ENCODE results near the gene FUT4.
A peak's percentile ranks its signal among the peaks of the same experiment; 100 is the strongest.
"Not testable (repeated sequence)": the region's sequence is repeated elsewhere in the genome, so short reads cannot be mapped to it uniquely, and the experiment has no call there.

FUT4 gene

GRCh38 chr11:94543695-94544645, at the start of gene FUT4:
Gene FUT4, plus strand, starts transcription at chr11:94543921. Its CDS starts 213 bp downstream, at chr11:94544134.
- CTCF ChIA-PET, result interaction anchor here (0.9 to 1.6 kb wide), 3 partner anchors 11 to 53 kb away, joined by 3 to 4 read pairs (median 3); no protein-coding TSS in a partner anchor

DNA sequence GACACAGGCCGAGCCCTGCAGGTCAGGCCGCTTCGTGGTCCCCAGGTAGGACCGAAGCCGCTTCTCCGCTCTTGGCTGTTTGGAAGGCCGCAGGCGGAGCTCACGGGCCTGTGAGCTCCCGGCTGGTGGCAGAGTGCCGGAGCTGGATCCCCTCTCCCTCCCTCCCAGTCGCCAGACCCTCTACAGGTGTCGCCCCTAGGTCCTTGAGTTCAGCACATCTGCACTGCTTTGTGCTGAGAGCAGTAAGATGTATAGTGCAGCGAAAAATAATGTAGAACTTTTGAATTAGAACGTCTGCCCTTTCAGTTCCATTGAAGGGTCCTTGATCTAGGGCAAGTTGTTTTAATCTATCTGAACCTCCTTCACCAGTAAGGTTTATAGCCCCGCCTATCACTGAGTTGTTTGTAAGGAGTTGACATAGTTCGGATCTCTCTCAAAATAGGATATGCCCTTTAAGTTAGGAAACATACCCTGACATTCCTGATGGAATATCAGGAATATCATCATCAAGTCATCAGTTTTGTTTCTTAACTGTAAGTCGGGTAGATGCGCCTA, 49.5 kb upstream of the FUT4 start:
- no peak for TF ChIP-seq CTCF (IDR thresholded peaks at IDR 0.05; ENCODE audit: control extremely low read depth, extremely low read depth, low read depth, missing control alignments)
- no peak for DNase-seq (ENCODE audit: extremely low spot score)
- ChIA-PET POLR2A (no interaction called here), CTCF (no interaction called here)

More at GRCh38 chr11:94543695-94544645, at the start of gene FUT4:
- peak; percentile 86 for DNase-seq (ENCODE audit: extremely low spot score)
- no peak for TF ChIP-seq CTCF (IDR thresholded peaks at IDR 0.05; ENCODE audit: control extremely low read depth, extremely low read depth, low read depth, missing control alignments)
- POLR2A ChIA-PET, result no interaction called here

DNA sequence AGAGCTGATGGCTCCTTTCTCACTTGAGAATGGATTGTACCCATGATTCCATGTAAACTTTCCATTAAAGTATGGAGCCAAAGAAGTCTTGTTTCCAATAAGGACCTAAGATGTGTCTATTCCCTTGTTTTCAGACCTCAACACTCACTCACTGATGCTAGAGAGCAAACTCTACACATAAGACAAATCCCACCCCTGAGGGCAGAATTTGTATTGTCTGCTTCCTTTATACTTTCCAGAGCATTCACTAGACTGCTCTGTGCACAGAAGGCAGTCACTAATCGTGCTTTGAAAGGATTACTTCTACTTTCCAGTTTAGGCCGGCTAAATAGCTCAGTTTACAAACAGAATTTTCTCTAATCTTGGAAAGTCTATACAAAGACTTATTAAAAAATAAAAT, 43.5 kb upstream of the FUT4 start:
- TF ChIP-seq CTCF (IDR thresholded peaks at IDR 0.05; ENCODE audit: control extremely low read depth, extremely low read depth, low read depth, missing control alignments), result no peak
- DNase-seq (ENCODE audit: extremely low spot score), result no peak
- POLR2A ChIA-PET, result no interaction called here
- CTCF ChIA-PET, result interaction anchor here (0.6 to 2.3 kb wide), 4 partner anchors 13 to 329 kb away, joined by 3 to 9 read pairs (median 3); no protein-coding TSS in a partner anchor

- no peak for DNase-seq (ENCODE audit: extremely low spot score)
- POLR2A ChIA-PET, result no interaction called here
- TF ChIP-seq CTCF (IDR thresholded peaks at IDR 0.05; ENCODE audit: control extremely low read depth, extremely low read depth, low read depth, missing control alignments), result peak; percentile 13
- CTCF ChIA-PET, result interaction anchor here (0.9 to 2.3 kb wide), 11 partner anchors 9 to 606 kb away, joined by 3 to 16 read pairs (median 5); no protein-coding TSS in a partner anchor
These were observed 42.2 kb upstream of the FUT4 start for GRCh38 chr11:94501522-94501921.

DNA sequence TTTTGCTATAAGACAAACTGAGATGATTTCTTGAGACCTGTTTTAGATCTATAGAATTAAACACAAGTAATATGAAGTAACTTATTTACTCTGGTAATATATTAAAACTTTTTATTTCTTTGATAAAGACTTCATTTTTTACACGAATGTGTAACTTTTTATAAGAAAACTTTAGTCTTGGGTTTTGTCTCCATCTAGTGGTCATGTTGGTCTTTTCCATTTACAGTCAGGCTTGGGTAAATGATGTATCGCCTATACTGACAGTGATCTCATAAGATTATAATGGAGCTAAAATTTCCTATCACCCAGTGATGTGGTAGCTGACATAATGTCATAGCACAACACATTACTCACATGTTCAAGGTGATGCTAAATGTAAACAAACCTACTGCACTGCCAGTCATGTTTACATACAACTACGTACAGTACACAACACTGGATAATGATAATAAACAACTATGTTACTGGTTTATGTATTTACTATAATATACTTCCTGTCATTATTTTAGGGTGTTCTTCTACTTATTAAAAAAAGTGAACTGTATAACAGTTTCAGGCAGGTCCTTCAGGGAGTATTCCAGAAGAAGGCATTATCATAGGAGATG, 38.9 kb upstream of the FUT4 start:
- CTCF ChIA-PET, result interaction anchor here (0.6 to 3.6 kb wide), 32 partner anchors 9 to 721 kb away, joined by 3 to 36 read pairs (median 4); partner anchors contain the start of gene MED17
- POLR2A ChIA-PET, result no interaction called here
- DNase-seq (ENCODE audit: extremely low spot score), result peak; percentile 52
- TF ChIP-seq CTCF (IDR thresholded peaks at IDR 0.05; ENCODE audit: control extremely low read depth, extremely low read depth, low read depth, missing control alignments), result peak; percentile 54

DNA sequence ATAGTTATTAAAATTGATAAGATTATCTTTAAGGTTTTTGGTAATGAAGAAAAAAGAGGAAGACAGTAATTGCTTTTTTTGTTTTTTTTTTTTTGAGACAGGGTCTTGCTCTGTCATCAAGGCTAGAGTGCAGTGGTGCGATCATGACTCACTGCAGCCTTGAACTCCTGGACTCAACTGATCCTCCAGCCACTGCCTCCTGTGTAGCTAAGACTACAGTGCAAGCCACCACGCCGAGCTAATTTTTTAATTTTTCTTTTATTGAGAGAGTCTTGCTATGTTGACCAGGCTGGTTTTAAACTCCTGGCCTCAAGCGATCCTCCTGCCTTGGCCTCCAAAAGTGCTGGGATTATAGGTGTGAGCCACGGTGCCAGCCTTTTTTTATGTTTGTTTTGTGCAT, 37.2 kb upstream of the FUT4 start:
- DNase-seq (ENCODE audit: extremely low spot score); POLR2A ChIA-PET: not testable (repeated sequence)
- CTCF ChIA-PET, result interaction anchor here (1.7 to 3.6 kb wide), 5 partner anchors 11 to 611 kb away, joined by 6 to 16 read pairs (median 9); no protein-coding TSS in a partner anchor
